GM21717 (cell line): ENCODE data around the gene DLX4.

Experiments used
- ATAC-seq: cut with Tn5 transposase; IDR thresholded peaks from one replicate; pipeline ENCODE4 v1.9.1; 2021; ENCODE audit warnings: mild to moderate bottlenecking, moderate library complexity; ENCODE audit not compliant: unreplicated experiment

The DLX4 gene

DNA sequence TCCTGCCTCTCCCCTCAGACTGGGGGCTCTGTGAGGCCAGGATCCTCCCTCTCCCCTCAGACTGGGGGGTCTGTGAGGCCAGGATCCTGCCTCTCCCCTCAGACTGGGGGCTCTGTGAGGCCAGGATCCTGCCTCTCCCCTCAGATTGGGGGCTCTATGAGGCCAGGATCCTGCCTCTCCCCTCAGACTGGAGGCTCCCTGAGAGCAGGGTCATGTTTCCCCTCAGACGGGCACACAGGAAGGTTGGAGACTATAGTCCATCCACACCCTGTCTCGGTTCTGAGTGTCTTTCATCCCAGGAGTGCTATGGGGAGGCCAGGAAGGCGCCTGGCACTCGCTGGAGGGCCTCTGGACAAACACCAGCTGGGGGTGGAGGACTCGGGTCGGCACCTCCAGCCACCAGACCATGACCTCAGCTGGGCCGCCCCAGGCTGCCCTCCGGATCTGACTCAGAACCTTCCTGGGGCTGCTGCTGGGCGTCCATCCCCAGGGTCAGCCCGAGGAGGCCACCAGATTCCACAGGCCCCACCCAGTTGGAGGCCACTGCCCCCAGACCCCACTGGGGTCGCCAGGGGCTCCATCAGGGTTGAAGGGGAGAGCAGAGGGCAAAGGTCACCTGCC, 21.9 kb upstream of the DLX4 start:
- ATAC-seq: no peak

DNA sequence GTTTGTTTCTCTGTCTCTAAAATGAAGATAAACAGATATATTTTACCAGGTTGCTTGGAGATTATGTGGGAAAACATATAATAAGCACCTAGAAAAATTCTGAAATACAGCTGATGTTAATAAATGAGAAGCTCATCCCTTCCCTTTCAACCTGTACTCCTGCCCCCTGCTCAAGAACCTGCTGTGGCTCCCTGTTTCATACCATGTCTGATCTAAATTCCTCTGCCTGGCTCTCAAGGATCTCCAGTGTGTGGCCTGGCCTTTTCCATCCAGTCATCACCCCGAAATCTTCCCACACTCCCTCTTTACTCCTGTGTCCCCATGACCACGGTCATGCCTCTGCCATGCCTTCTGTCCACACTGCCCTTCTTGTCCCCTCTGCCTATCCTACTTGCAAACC, 19.4 kb upstream of the DLX4 start:
- no peak for ATAC-seq

DNA sequence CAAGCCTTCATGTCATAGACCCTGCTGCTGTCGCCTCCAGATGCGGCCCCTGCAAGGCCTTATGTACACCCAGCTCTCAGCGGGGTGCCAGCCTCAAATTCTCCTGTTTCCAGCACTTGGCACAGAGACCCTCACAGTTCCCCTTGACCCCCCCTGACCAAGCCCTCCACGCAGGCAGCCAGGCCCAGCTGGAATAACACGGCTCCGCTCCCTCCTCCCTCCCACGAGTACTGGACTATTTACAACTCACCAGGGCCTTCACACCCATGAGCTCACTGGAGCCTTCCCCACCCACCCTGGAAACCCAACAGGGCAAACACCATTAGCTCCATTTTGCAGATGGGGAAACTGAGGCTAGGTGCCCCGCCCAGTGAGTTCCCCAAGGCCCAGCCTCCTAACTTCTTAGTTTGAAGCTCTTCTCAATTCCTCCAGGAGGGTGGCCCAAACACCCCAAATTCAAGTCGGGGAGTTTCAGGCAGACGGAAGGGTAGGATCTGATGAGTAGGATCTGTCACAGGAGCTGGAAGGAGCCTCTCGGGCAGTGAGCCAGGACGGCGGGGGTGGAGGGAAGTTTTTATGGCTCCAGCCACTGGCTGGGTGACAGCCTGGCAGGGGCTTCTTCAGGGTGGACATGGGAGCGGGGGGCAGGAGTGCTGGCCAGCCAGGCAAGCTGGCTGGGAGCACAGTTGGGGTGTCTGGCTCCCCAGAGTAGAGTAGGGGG, 17.5 kb upstream of the DLX4 start:
- no peak for ATAC-seq

DNA sequence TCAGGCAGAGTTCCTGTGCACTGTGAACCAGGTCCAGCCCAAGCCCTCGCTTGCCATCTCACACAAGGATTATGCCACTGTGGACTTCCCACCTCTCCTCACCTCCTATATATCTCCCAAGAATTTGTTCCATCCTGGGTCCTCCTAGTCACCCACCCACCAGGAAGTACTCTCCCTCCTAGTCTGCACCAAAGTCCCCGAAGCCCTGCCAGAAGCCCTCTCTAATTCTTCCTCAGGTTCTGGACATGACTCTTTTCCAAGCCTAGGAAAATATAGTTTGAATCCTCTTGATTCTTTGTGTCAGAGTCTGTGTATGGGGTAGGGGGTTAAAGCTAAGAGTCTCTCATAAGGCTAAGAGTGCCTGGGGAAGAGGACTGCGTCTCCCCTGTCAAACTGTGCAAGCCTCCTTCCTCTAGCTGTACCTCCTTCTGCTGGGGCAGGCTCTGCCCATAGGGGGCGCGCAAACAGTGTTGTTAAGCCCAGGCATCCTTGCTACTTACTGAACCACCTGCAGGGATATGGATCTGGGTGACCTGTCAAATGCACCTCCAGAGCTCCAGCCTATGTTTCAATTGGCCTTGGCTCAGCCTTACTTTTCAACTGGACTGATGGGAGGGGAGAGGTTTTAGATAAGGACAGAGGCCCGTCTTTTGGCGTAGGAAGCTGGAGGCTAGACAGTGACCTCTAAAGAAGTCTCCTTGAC, 16.6 kb upstream of the DLX4 start:
- ATAC-seq: no peak

DNA sequence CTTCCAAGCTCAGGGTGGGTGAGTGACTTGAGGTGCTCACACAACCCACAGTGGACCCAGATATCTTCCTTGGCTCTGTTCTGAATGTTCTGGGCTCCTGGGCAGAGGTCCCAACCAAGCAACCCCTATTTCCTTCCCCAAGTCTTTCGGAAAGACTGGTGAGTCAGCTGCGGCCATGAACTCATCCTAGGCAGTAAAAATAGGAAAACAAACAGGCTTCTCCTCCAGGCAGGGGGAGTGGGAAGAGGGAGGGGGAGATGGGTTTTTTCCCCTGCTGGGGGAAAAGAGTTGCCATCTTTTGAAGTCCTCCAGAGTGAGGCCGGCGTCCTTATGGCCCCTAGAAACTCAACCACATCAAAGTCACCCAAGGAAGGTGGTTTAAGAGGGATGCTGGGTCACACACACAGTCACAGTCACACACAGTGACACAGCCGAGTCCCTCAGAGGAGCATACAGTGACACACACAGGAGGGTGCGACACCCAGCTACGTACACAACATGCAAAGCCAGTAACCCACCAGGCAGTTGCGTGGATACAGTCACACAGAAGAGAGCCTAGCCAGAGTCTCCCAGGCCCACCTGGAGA, 16.0 kb upstream of the DLX4 start:
- ATAC-seq: no peak

DNA sequence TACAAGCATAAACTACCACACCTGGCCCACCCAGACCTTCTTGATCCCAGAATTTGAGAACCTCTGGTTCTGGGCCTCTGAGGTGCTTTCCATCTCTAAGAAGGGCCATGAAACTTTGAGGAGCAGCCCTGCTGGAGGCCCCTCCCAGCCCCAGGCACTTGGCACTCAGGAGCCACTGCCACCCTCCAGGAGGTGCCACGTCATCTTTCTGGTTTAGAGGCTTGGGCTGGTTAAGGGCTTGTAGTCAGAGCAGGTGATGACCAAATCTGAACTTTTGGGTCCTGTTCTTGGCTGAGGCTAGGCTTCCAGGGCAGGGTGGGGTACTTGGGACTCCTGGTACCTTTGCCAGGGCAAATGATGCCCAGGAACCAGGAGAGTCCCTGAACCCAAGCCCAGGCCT, 13.8 kb upstream of the DLX4 start:
- no peak for ATAC-seq

DNA sequence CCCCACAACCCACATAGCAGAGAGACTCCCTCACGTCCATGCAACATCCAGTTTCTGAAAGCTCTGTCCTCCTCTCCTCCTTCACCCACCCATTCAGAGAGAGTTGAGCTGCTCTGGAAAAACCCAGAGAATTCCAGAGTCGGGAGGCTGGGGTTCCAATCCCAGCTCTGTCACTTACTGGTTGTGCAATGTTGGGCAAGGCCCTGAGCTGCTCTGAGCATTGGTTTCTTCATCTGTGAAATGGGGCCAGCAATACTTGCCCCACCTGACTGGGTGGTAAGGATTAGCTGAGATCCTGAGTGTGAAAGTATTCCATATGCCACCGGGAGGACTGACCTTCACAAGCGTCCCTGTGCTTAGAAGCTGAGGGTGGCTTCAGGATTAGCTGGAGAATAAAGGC, 12.2 kb upstream of the DLX4 start:
- ATAC-seq: no peak

DNA sequence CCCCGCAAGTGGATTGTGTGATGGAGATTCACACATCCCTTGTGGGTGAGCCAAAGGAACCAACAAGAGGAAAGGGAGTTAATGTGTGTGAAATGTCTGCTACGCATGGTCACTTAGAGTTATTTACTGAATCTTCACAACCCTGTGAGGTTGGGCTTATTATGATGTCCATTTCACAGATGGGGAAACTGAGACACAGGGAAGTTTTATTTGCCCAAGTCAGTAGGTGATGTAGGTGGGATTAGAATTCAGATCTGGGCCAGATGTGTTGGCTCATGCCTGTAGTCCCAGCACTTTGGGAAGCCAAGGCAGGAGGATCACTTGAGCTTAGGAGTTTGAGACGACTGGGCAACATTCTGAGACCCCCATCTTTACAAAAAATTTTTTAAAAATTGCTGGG, 11.6 kb upstream of the DLX4 start:
- ATAC-seq: no peak

DNA sequence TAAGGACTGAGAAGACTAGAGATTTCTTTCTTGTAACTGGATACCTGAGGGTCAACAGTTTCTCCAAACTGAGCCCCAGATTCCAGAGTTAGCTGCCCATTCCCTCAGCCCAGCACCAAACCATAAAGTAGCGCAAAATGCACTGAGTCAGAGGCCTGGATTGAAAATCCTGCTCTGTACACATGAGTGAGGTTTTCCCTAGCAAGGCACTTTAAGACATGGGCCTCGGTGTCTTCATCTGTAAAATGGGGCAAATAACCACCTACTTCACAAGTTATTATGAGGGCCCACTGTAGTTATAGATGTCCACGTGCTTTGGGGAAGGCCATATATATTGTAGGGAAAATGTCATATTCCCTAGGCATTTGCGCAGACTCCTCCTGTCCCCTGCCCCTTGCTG, 10.3 kb upstream of the DLX4 start:
- no peak for ATAC-seq

DNA sequence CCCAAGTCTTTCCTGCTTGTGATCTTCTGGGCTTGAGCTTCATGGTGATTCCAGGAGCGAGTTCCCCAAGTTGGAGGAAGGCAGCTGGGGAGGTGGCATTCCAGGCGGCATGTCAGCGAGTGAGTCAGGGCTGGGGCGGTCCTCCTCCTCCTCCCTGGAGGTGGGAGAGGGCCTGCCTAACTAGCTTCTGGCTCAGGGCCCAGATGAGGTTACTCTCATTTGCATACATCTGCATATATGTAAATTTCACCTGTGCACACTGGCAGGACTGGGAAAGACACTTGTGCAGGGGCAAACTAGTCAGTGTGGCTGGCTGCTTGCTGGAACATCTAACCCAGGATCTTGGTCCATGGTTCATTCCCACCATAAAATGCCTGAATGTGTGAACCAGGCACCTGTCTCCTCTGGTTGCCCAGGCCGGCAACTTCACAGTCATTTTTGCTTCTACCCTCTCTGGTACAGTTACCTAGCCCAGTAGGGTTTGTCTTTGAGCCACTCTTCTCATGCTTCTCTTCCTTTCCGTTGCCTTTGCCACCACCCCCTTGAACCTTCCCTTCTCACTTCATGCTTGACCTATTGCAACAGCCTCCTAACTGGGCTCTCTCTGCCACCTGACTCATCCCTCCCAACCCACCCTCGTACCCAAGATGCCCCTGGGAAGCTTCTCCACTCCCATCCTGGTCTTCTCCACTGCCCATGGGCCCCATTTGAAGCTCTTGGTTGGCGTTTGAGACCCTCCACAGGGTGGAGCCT, 9.6 kb upstream of the DLX4 start:
- no peak for ATAC-seq

DNA sequence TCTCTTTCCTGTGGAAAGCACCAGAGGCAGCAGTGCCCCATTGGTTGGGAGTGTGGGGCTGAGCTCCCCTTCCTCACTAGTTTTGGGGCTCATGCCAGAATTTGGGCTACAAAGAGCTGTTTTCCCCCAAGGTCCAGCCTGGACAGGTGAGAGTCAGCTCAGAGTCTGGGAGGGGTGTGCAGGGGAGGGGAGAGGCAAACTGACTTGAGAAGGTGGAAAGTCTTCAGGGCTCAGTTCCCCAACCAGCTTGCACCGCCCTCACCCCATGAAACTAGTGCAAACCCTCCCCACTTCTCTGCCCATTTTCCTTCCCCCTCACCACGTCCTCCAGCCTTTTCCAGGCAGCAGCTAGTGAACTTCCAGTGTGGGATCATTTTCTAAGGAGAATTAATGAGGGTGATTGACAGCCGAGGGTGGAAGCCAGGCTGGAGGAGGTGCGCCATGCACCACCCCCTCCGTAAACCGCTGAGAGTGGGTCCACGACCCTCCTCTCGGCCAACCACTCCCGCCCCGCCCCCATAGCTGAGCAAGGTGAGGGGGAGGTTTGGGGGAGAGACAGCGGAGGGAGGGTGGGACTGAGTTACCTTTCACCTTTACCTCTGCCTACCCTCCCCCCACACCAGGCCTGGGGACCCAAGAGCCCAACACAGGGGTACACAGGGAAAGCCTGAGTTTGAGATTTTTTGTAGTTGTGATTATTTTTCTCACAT, 6.2 kb upstream of the DLX4 start:
- ATAC-seq: no peak

DNA sequence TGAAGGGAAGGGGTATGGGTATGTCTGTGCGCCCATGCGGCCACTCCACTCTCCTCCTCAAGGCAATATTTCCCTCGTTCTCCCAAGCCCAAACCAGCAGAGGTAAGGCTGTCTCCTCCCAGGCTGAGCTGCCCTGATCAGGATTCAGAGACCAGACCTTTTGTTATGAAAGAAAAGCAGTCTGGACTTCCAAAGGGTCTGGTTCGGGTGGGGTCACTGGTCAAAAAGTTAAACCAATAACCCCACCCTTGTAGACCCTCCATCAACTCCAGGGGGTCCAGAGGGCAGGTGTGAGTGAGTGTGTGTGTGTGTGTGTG, 5.7 kb upstream of the DLX4 start:
- ATAC-seq: no peak

DNA sequence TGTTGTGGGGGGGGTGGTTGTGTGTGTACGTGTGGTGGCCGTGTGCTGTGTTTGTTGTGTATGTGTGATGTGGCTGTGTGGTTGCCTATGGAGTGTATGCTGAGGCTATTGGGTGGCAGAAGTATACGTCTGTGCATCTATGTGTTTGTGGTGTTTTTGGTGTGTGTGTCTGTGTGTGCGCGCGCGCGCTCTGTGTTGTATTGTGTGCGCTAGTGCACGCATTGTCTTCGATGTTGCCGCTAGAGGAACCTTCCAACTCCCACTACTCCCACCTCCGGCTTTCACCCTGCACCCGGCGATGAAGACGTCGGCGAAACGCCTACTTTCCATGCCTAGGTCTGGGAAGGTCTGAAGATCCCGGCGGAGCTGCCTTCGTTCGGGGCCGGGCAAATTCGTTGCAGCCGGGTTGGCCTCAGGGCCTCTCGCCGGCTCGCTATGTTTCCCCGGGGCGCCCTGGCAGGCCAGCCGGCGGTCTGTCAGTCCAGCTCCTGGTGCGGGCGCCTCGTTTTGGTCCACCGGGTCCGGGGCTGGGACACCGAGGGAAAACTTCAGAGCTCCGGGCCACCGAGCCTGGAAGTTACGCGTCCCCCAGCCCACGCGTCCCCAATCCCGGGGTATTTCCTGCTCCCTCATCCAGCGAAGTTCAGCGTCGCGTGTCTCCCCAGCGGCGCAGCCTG, 5.2 kb upstream of the DLX4 start:
- no peak for ATAC-seq

DNA sequence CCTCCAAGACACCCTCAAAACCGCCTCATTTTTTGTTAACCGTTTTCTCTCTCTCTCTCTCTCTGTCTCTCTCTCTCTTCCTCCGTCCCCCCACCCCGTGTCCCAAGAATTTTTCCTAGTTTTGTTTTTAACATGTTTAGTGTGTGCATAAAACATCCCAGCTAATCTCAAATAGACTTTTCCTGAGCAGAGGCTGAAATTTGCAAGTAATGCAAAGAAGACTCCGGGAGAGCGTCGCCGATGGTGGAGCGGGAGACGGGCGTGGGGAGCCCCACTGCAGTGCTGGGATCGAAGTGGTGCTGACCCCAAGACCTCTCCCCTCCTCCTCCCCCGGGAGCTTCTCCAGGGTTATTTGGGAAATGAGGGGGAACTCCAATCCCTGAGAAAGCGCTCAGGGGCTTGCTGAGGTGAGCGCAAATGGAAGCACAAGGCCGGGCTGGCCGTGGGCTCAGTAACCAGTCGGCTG, 4.7 kb upstream of the DLX4 start:
- ATAC-seq: no peak

DNA sequence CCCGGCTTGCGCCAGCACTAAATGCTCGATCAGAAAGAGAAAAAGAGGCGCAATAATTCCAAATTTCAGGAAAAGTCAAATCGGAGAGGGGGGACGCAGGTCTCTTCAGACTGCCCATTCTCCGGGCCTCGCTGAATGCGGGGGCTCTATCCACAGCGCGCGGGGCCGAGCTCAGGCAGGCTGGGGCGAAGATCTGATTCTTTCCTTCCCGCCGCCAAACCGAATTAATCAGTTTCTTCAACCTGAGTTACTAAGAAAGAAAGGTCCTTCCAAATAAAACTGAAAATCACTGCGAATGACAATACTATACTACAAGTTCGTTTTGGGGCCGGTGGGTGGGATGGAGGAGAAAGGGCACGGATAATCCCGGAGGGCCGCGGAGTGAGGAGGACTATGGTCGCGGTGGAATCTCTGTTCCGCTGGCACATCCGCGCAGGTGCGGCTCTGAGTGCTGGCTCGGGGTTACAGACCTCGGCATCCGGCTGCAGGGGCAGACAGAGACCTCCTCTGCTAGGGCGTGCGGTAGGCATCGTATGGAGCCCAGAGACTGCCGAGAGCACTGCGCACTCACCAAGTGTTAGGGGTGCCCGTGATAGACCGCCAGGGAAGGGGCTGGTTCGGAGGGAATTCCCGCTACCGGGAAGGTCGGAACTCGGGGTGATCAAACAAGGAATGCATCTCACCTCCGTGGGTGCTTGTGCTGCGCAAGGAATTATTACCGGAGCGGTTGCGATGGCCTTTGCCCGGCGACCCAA, 4.0 kb upstream of the DLX4 start:
- no peak for ATAC-seq

DNA sequence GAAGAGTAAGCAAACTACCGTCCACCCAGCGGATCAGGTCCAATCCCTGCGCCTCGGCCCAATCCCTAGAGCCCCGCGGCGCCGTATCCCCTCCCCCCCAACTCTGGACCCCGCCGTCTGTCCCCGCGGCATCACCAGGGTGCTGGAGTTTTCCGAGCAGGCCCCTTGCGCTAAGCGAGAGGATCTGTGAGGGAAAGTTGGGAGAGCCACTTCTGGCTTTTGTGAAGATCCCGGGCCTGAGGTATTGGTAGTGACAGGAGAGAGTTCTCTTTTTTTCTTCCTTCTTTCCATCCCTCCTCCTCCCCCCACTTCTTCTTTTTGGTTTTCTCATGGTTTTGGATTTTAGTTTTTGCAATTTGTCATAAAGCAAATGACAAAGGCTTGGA, 3.5 kb upstream of the DLX4 start:
- no peak for ATAC-seq

DNA sequence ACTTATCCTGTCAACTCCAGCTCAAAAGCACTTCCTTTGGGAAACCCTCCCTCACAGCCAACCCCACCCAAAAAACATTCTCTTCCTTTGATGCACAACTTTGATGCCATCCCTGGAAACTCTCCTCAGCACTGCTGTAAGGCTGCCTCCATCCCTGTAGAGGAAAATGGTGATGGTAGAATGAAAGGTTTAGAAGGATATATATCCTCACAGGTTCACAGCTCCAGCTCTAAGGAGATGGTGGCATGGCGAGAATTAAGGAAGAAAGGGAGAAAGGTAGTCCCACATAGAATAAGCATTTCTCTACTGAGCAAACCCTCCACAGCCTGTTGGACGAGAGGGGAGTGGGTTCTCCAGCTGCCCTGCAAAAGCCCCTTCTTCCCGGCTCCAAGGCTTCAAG, 2.2 kb upstream of the DLX4 start:
- ATAC-seq: no peak

DNA sequence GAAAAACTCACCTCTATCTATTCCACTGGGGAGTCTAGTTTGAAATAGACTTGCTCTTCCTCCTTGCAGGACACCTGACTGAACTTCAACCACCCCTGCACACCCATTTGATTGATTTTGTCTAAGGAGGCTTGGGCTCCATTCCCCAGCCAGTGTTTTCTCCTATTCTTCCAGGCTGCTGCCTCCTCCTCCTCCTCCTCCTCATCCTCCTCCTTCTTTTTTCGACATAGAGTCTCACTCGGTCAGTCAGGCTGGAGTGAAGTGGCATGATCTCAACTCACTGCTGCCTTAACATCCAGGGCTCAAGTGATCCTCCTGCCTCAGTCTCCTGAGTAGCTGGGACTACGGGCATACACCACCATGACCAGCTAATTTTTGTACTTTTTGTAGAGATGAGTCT, 1.8 kb upstream of the DLX4 start:
- ATAC-seq: no peak

DNA sequence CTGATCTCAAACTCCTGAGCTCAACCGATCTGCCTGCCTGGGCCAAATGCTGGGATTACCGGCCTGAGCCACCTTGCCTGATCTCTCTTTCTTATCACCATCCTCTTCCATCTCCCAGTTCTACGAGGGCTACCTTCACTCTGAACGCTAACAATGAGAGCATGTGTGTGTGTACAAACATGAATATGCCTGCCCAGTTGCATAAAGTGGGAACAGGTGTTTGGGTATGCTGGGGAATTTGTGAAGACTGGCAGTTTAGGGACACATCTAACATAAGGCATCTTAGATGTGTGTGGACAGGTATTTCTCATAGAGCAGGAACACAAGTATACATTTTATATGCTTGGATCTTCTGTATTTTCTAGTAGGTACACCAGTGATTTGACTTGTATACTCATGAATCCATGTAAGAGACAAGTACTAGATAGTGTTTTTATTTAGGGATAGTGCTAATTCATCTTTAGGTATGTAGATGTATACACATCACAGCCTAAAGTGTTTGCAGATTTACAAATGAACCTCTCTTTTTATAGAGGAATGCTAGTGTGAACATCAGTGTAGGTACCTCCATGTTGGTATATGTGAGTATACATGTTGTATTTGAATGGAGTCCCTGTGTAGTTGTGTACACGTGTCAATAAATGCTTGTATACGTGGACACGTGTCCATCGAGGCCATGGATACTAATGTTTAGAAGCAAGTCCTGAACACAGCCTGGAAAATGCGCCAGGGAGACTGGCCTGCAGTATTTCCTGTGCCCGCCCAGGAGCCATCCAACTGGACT, 1.2 kb upstream of the DLX4 start:
- no peak for ATAC-seq
